ENCODE measurements around the gene TECTA. TPM values are rescaled to one million over a fixed set of nuclear protein-coding genes. Genes with fewer than 3 reads are reported as not detected.
A peak's percentile ranks its signal among the peaks of the same experiment; 100 is the strongest.

Gene TECTA
- total and polyA plus RNA-seq, 8 donors: 0.06 to 1.4 (median 0.25) TPM; not detected in 3

GRCh38 chr11:121057922-121058321 lies 43.1 kb upstream of the TECTA start:
- H3K4me3 ChIP-seq: no peak overlapping the region
- H3K9me3 ChIP-seq: no peaks in the 10 kb centered on the region
- H3K4me1 ChIP-seq: no peaks in the 10 kb centered on the region
- intact Hi-C loops (cut with DNase I; ENCODE audit: low total_unique reads): no loop called here
- H3K36me3 ChIP-seq: peaks cover 26 to 87% (median 78%) of the 10 kb centered on the region in 4 donors
- no peaks in the 10 kb centered on the region for H3K27me3 ChIP-seq
- no peak overlapping the region for H3K27ac ChIP-seq
- no peak for TF ChIP-seq POLR2A (IDR thresholded peaks at IDR 0.05)
- TF ChIP-seq EP300 (IDR thresholded peaks at IDR 0.05): no peak
- TF ChIP-seq POLR2AphosphoS5 (IDR thresholded peaks at IDR 0.05): no peak
- TF ChIP-seq CTCF (IDR thresholded peaks at IDR 0.05): no peak
- 77 to 83% (median 80%) methylated on average over 4 of the region's 4 CpGs for WGBS, 5 donors
- DNase-seq: no peak

GRCh38 chr11:121058941-121059340 lies 42.1 kb upstream of the TECTA start:
- TF ChIP-seq POLR2AphosphoS5 (IDR thresholded peaks at IDR 0.05) (no peak), POLR2A (IDR thresholded peaks at IDR 0.05) (no peak), CTCF (IDR thresholded peaks at IDR 0.05) (no peak)

GRCh38 chr11:121059605-121060004 lies 41.4 kb upstream of the TECTA start:
- 82 to 86% (median 85%) methylated on average over 3 of the region's 3 CpGs for WGBS, 5 donors
- H3K27me3 ChIP-seq: no peaks in the 10 kb centered on the region
- no peaks in the 10 kb centered on the region for H3K4me1 ChIP-seq
- TF ChIP-seq EP300 (IDR thresholded peaks at IDR 0.05) (no peak), CTCF (IDR thresholded peaks at IDR 0.05) (no peak), POLR2A (IDR thresholded peaks at IDR 0.05) (no peak), POLR2AphosphoS5 (IDR thresholded peaks at IDR 0.05) (no peak)
- peaks cover 20 to 86% (median 78%) of the 10 kb centered on the region in 4 donors for H3K36me3 ChIP-seq
- H3K4me3 ChIP-seq: no peak overlapping the region
- no peak overlapping the region for H3K27ac ChIP-seq
- no peaks in the 10 kb centered on the region for H3K9me3 ChIP-seq
- intact Hi-C loops (cut with DNase I; ENCODE audit: low total_unique reads): no loop called here
- DNase-seq: no peak

More at GRCh38 chr11:121058941-121059340, 42.1 kb upstream of the TECTA start:
- Histone ChIP-seq H3K27me3 (no peaks in the 10 kb centered on the region), H3K4me1 (no peaks in the 10 kb centered on the region), H3K36me3 (peaks cover 20 to 86% (median 79%) of the 10 kb centered on the region in 4 donors), H3K9me3 (no peaks in the 10 kb centered on the region), H3K4me3 (no peak overlapping the region), H3K27ac (no peak overlapping the region)
- intact Hi-C loops (cut with DNase I; ENCODE audit: low total_unique reads): no loop called here
- no peak for DNase-seq
- WGBS, 5 donors: 73 to 84% (median 82%) methylated on average over 3 of the region's 3 CpGs

- Histone ChIP-seq H3K4me1 (no peaks in the 10 kb centered on the region), H3K36me3 (peaks cover 0 to 75% (median 70%) of the 10 kb centered on the region in 4 donors), H3K27me3 (no peaks in the 10 kb centered on the region), H3K4me3 (no peak overlapping the region), H3K27ac (no peak overlapping the region), H3K9me3 (no peaks in the 10 kb centered on the region)
- TF ChIP-seq CTCF (IDR thresholded peaks at IDR 0.05) (peak in 2 of 7 experiments; percentile 14 to 20), POLR2A (IDR thresholded peaks at IDR 0.05) (no peak), EP300 (IDR thresholded peaks at IDR 0.05) (no peak)
- intact Hi-C loops (cut with DNase I; ENCODE audit: low total_unique reads): no loop called here
- WGBS, 5 donors: 85 to 93% (median 88%) methylated on average over 2 of the region's 2 CpGs
- DNase-seq: no peak
These were observed 37.3 kb upstream of the TECTA start for GRCh38 chr11:121063728-121064127.
